SK-N-SH (cell line): Measurements from ENCODE around the gene KCNQ2. TPM values are rescaled to one million over a fixed set of nuclear protein-coding genes. Genes with fewer than 3 reads are reported as not detected.

Source experiments
- CTCF ChIA-PET: fragments of 300-600, 350-600 bp; formaldehyde crosslinking; extraction: SDS; loops from one replicate; lab custom pipeline; 2021; lab: Yijun Ruan, JAX
- POLR2A ChIA-PET: fragments of 350-600 bp; sonication (Branson Sonifier 250); formaldehyde crosslinking; extraction: SDS; loops from one replicate; lab custom pipeline; 2020; ENCODE audit warnings: antibody characterized with exemption, inconsistent platforms; lab: Yijun Ruan, JAX
- DNase-seq: peaks from one replicate; pipeline ENCODE4 v3.0.0; 2012
- H2AFZ ChIP-seq: fragments of 200-600 bp; sonication (generic); 2 replicates; pipeline ENCODE4 v1.8.1; 2016; ENCODE audit warnings: antibody characterized with exemption, mild to moderate bottlenecking, low read depth
- H3F3A ChIP-seq: fragments of 200-600 bp; sonication (generic); replicated peaks from 2 replicates; pipeline ENCODE3; 2016; ENCODE audit warnings: antibody characterized with exemption, mild to moderate bottlenecking; ENCODE audit not compliant: insufficient read depth
- H3K27ac ChIP-seq, 2 experiments: fragments of 200-500 bp in 1 of 2; fragments of 200-600 bp in 1 of 2; sonication (Bioruptor generic) in 1 of 2; sonication (generic), shearing (Covaris generic) in 1 of 2; 2 replicates each; pipeline versions ENCODE4 v1.5.1 to v1.6.1; 2014 to 2016; ENCODE audit warnings: low read depth in 2 of 2, inconsistent platforms in 1 of 2, low read length in 1 of 2, mild to moderate bottlenecking in 1 of 2, mixed read lengths in 1 of 2
- H3K27me3 ChIP-seq: fragments of 200-600 bp; sonication (generic), shearing (Covaris generic); 2 replicates; pipeline ENCODE4 v1.6.1; 2016; ENCODE audit warnings: mixed run types; ENCODE audit not compliant: insufficient read depth
- H3K36me3 ChIP-seq, 2 experiments: fragments of 200-500 bp in 1 of 2; fragments of 200-600 bp in 1 of 2; sonication (Bioruptor generic) in 1 of 2; sonication (generic) in 1 of 2; replicated peaks in 1 of 2; 2 replicates each; pipeline versions ENCODE3 to v1.5.1; 2014 to 2016; ENCODE audit warnings: low read length in 1 of 2, mild to moderate bottlenecking in 1 of 2; ENCODE audit not compliant: insufficient read depth in 2 of 2, control insufficient read depth in 1 of 2
- H3K4me1 ChIP-seq, 2 experiments: fragments of 200-500 bp in 1 of 2; fragments of 200-600 bp in 1 of 2; sonication (Bioruptor generic) in 1 of 2; sonication (generic), shearing (Covaris generic) in 1 of 2; 2 replicates each; pipeline versions ENCODE4 v1.5.1 to v1.6.1; 2014 to 2016; ENCODE audit warnings: low read depth in 1 of 2, low read length in 1 of 2, mixed run types in 1 of 2; ENCODE audit not compliant: insufficient read depth in 2 of 2, control insufficient read depth in 1 of 2
- H3K4me2 ChIP-seq: fragments of 200-600 bp; sonication (generic), shearing (Covaris generic); 2 replicates; pipeline ENCODE4 v1.6.1; 2017; ENCODE audit warnings: mixed run types
- H3K4me3 ChIP-seq, 2 experiments: fragments of 200-500 bp in 1 of 2; fragments of 200-600 bp in 1 of 2; sonication (Bioruptor generic) in 1 of 2; sonication (generic), shearing (Covaris generic) in 1 of 2; 2 replicates each; pipeline versions ENCODE4 v1.5.1 to v1.8.1; 2014 to 2016; ENCODE audit warnings: low read depth in 2 of 2, inconsistent platforms in 1 of 2, low read length in 1 of 2, mild to moderate bottlenecking in 1 of 2, mixed read lengths in 1 of 2, moderate library complexity in 1 of 2
- H3K79me2 ChIP-seq: fragments of 200-600 bp; sonication (generic); 2 replicates; pipeline ENCODE4 v1.8.1; 2017; ENCODE audit warnings: mild to moderate bottlenecking; ENCODE audit not compliant: insufficient read depth
- H3K9ac ChIP-seq: fragments of 200-600 bp; sonication (generic); 2 replicates; pipeline ENCODE4 v1.6.1; 2017; ENCODE audit warnings: mixed run types
- H3K9me2 ChIP-seq: fragments of 200-600 bp; sonication (generic); 2 replicates; pipeline ENCODE4 v1.6.1; 2017; ENCODE audit warnings: mixed run types
- H3K9me3 ChIP-seq: fragments of 200-600 bp; sonication (generic); 2 replicates; pipeline ENCODE4 v1.6.1; 2017; ENCODE audit warnings: mixed run types, mild to moderate bottlenecking, moderate library complexity
- H4K20me1 ChIP-seq: fragments of 200-600 bp; sonication (generic); 2 replicates; pipeline ENCODE4 v1.6.1; 2017; ENCODE audit warnings: mild to moderate bottlenecking, mixed run types; ENCODE audit not compliant: insufficient read depth
- CHD2 ChIP-seq: fragments of 150-350 bp; IDR thresholded peaks from 2 replicates; pipeline ENCODE4 v1.6.1; 2018; ENCODE audit warnings: low read length; ENCODE audit not compliant: partially characterized antibody
- ELF1 ChIP-seq: IDR thresholded peaks from 2 replicates; pipeline ENCODE4 v1.4.0; 2012
- EP300 ChIP-seq, 2 experiments: IDR thresholded peaks; 2 replicates each; pipeline versions ENCODE4 v1.4.0 to v1.6.1; 2012; ENCODE audit warnings: borderline replicate concordance in 1 of 2, low read depth in 1 of 2, low read length in 1 of 2
- EZH2phosphoT487 ChIP-seq: fragments of 200-600 bp; sonication (generic); IDR thresholded peaks from 2 replicates; pipeline ENCODE4 v1.6.1; 2017; ENCODE audit warnings: low read depth, mixed run types, mild to moderate bottlenecking, antibody characterized with exemption, moderate library complexity, borderline replicate concordance
- FOXJ3 ChIP-seq: sonication (generic); formaldehyde crosslinking; IDR thresholded peaks from 2 replicates; pipeline ENCODE4 v1.5.1; 2020; ENCODE audit warnings: mild to moderate bottlenecking, missing genetic modification reagents
- FOXM1 ChIP-seq: IDR thresholded peaks from 2 replicates; pipeline ENCODE4 v1.4.0; 2012; ENCODE audit warnings: low read depth, mild to moderate bottlenecking
- GABPA ChIP-seq: IDR thresholded peaks from 2 replicates; pipeline ENCODE4 v1.4.0; 2012; ENCODE audit warnings: low read depth, mild to moderate bottlenecking
- GATA2 ChIP-seq: sonication (generic); formaldehyde crosslinking; IDR thresholded peaks from 2 replicates; pipeline ENCODE4 v1.5.0; 2020; ENCODE audit warnings: mild to moderate bottlenecking, missing genetic modification reagents
- MXI1 ChIP-seq: IDR thresholded peaks from 2 replicates; pipeline ENCODE4 v1.6.1; 2012; ENCODE audit warnings: mild to moderate bottlenecking, low read depth, low read length, improper control_type of control experiment
- NFIC ChIP-seq: IDR thresholded peaks from 2 replicates; pipeline ENCODE4 v1.4.0; 2012; ENCODE audit warnings: borderline replicate concordance
- NRF1 ChIP-seq: IDR thresholded peaks from 2 replicates; pipeline ENCODE4 v1.6.1; 2012; ENCODE audit warnings: low read depth, mild to moderate bottlenecking, low read length
- POLR2AphosphoS5 ChIP-seq: IDR thresholded peaks from 2 replicates; pipeline ENCODE4 v1.6.1; 2012; ENCODE audit warnings: low read depth, low read length
- RAD21 ChIP-seq: IDR thresholded peaks from 2 replicates; pipeline ENCODE4 v1.6.1; 2012; ENCODE audit warnings: mild to moderate bottlenecking, low read length
- RCOR1 ChIP-seq: fragments of 150-350 bp; IDR thresholded peaks from 2 replicates; pipeline ENCODE4 v1.6.1; 2017; ENCODE audit warnings: antibody characterized with exemption, low read length
- RXRA ChIP-seq: IDR thresholded peaks from 2 replicates; pipeline ENCODE4 v1.4.0; 2012; ENCODE audit warnings: low read depth, mild to moderate bottlenecking, borderline replicate concordance
- SIN3A ChIP-seq: IDR thresholded peaks from 2 replicates; pipeline ENCODE4 v1.6.1; 2012; ENCODE audit warnings: low read depth, mild to moderate bottlenecking, low read length, moderate library complexity, borderline replicate concordance
- SMC3 ChIP-seq: IDR thresholded peaks from 2 replicates; pipeline ENCODE4 v1.6.1; 2012; ENCODE audit warnings: low read depth, low read length, improper control_type of control experiment
- TAF1 ChIP-seq: IDR thresholded peaks from 2 replicates; pipeline ENCODE4 v1.6.1; 2012; ENCODE audit warnings: low read depth, mild to moderate bottlenecking, low read length, moderate library complexity, borderline replicate concordance
- TEAD4 ChIP-seq: IDR thresholded peaks from 2 replicates; pipeline ENCODE4 v1.4.0; 2012; ENCODE audit warnings: mild to moderate bottlenecking, borderline replicate concordance; ENCODE audit not compliant: insufficient read depth
- YY1 ChIP-seq: IDR thresholded peaks from 2 replicates; pipeline ENCODE4 v1.4.0; 2012; ENCODE audit warnings: low read depth, mild to moderate bottlenecking
- WGBS: methylation state at CpG from one replicate; pipeline ENCODE4 v1.1.6; 2017; ENCODE audit warnings: low lambda C conversion rate; 5-methylcytosine and 5-hydroxymethylcytosine counted together
- polyA plus RNA-seq, 3 experiments: library from polyadenylated mRNA; depleted of rRNA; stranded (reverse); fragments of >200 nt; gene quantifications; 2 replicates each; pipeline ENCODE4 v1.2.3, GENCODE V29; 2012
- TF ChIP-seq, protein P1 (sequence below): fragments of 150-350 bp; IDR thresholded peaks from 2 replicates; pipeline ENCODE4 v1.6.1; 2016; ENCODE audit warnings: mild to moderate bottlenecking, low read depth, low read length
- TF ChIP-seq, protein P2 (sequence below): IDR thresholded peaks from 2 replicates; pipeline ENCODE4 v1.4.0; 2012; ENCODE audit warnings: low read depth
- TF ChIP-seq, protein P3 (sequence below): IDR thresholded peaks from 2 replicates; pipeline ENCODE4 v1.4.0; 2012; ENCODE audit warnings: low read depth, borderline replicate concordance

KCNQ2 gene
- polyA plus RNA-seq, 1 of the 3 experiments (the other 2 are of a cell fraction), result 3.9 TPM

DNA sequence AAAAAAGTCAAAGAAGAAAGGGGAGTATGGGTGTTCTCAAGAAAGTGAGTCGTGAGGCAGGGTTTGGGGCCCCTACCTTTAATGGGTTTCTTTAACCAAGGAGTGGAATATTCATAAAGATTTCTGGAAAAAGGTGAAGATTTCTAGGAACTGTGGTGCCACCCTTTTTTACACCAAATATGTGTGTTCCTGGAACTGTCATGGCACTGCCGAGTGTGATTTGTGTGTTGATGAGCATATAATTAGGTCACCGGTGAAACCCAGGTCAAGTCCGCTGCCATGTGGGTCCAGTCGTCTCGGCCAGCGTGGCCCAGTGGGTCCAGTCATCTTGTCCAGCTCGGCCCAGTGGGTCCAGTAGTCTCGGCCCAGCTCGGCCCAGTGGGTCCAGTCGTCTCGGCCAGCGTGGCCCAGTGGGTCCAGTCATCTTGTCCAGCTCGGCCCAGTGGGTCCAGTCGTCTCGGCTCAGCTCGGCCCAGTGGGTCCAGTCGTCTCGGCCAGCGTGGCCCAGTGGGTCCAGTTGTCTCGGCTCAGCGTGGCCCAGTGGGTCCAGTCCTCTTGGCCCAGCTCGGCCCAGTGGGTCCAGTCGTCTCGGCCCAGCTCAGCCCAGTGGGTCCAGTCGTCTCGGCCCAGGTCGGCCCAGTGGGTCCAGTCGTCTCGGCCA is 34.8 kb upstream of the KCNQ2 start:
- H2AFZ ChIP-seq, result no peak overlapping the region
- H3K36me3 ChIP-seq, result no peaks in the 10 kb centered on the region
- POLR2A ChIA-PET, result interaction anchor here (0.7 kb wide), 1 partner anchor 54 kb away, joined by 6 read pairs; no protein-coding TSS in a partner anchor
- DNase-seq, result no peak
- H3K4me2 ChIP-seq, result no peak overlapping the region
- 67% methylated on average over 5 of the region's 30 CpGs for WGBS
- TF ChIP-seq TAF1, result no peak
- TF ChIP-seq SMC3, result no peak
- TF ChIP-seq FOXJ3 (CRISPR knock-in tag), result no peak
- TF ChIP-seq RAD21, result no peak
- TF ChIP-seq FOXM1, result no peak
- TF ChIP-seq, protein P1, sequence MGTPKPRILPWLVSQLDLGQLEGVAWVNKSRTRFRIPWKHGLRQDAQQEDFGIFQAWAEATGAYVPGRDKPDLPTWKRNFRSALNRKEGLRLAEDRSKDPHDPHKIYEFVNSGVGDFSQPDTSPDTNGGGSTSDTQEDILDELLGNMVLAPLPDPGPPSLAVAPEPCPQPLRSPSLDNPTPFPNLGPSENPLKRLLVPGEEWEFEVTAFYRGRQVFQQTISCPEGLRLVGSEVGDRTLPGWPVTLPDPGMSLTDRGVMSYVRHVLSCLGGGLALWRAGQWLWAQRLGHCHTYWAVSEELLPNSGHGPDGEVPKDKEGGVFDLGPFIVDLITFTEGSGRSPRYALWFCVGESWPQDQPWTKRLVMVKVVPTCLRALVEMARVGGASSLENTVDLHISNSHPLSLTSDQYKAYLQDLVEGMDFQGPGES, result no peak
- TF ChIP-seq NRF1, result no peak
- TF ChIP-seq GATA2 (CRISPR knock-in tag), result no peak
- TF ChIP-seq, protein P2, sequence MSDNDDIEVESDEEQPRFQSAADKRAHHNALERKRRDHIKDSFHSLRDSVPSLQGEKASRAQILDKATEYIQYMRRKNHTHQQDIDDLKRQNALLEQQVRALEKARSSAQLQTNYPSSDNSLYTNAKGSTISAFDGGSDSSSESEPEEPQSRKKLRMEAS, result no peak
- no peak for TF ChIP-seq TEAD4
- no peak for TF ChIP-seq EP300 (IDR thresholded peaks at IDR 0.05; ENCODE audit: borderline replicate concordance in 1 of 2, low read depth in 1 of 2, low read length in 1 of 2)
- TF ChIP-seq MXI1, result no peak
- TF ChIP-seq EZH2phosphoT487, result no peak
- no peak for TF ChIP-seq GABPA
- TF ChIP-seq, all 33 proteins: peak for 0
- no peaks in the 10 kb centered on the region for H3K9me3 ChIP-seq
- H3F3A ChIP-seq, result no peaks in the 10 kb centered on the region
- H3K27me3 ChIP-seq, result no peaks in the 10 kb centered on the region
- no peaks in the 10 kb centered on the region for H3K9me2 ChIP-seq
- peaks cover 0 to 14% of the 10 kb centered on the region in 2 experiments; a peak in 1 of 4 replicates for H3K4me1 ChIP-seq
- H3K4me3 ChIP-seq, result no peak overlapping the region
- H3K9ac ChIP-seq, result no peak overlapping the region
- H3K27ac ChIP-seq, result no peak overlapping the region
- no peaks in the 10 kb centered on the region for H4K20me1 ChIP-seq
- H3K79me2 ChIP-seq, result no peaks in the 10 kb centered on the region
- CTCF ChIA-PET, result interaction anchor here (2.0 kb wide), 2 partner anchors 11 to 14 kb away, joined by 5 to 9 read pairs; partner anchors contain the start of gene PPDPF

DNA sequence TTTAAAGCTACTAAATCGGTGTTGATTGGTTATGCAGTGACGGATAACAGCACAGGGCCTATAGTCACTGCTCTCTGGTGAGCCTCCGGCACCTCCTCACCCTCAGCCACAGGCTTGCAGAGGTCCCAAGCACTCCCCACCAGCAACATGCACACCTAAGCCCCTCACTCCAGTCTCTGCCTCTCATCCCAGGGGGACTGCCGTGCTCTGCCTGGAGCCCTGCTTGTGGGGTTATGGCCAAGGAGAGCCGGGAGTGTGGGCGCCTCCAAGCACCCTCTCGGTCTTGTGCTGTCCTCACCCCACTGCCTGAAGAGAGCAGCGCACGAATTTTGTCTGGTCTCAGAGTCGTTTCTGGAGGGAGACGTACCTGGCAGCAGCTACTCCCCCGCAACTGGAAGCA is 33.3 kb upstream of the KCNQ2 start:
- Histone ChIP-seq H3K27ac (no peak overlapping the region), H3K4me2 (no peak overlapping the region), H3K27me3 (no peaks in the 10 kb centered on the region), H3F3A (peaks cover 7% of the 10 kb centered on the region), H4K20me1 (no peaks in the 10 kb centered on the region), H3K36me3 (no peaks in the 10 kb centered on the region), H3K9me2 (no peaks in the 10 kb centered on the region), H3K9ac (no peak overlapping the region), H3K4me3 (no peak overlapping the region), H3K9me3 (no peaks in the 10 kb centered on the region), H2AFZ (no peak overlapping the region), H3K79me2 (no peaks in the 10 kb centered on the region), H3K4me1 (peaks cover 0 to 21% of the 10 kb centered on the region in 2 experiments; a peak in 1 of 4 replicates)
- DNase-seq, result no peak
- no peak for TF ChIP-seq YY1
- TF ChIP-seq SIN3A, result no peak
- TF ChIP-seq FOXJ3 (CRISPR knock-in tag), result no peak
- TF ChIP-seq ELF1, result no peak
- TF ChIP-seq POLR2AphosphoS5, result no peak
- TF ChIP-seq RXRA, result no peak
- TF ChIP-seq CHD2, result no peak
- no peak for TF ChIP-seq RCOR1
- TF ChIP-seq, protein P3, sequence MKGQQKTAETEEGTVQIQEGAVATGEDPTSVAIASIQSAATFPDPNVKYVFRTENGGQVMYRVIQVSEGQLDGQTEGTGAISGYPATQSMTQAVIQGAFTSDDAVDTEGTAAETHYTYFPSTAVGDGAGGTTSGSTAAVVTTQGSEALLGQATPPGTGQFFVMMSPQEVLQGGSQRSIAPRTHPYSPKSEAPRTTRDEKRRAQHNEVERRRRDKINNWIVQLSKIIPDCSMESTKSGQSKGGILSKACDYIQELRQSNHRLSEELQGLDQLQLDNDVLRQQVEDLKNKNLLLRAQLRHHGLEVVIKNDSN, result no peak
- no peak for TF ChIP-seq MXI1
- TF ChIP-seq NFIC, result no peak
- TF ChIP-seq RAD21, result no peak
- ChIA-PET POLR2A (no interaction called here), CTCF (interaction anchor here (0.6 to 2.6 kb wide), 2 partner anchors 9 to 23 kb away, joined by 3 to 13 read pairs; no protein-coding TSS in a partner anchor)
- WGBS, result 82% methylated on average over 11 of the region's 12 CpGs
